CD14-positive monocyte (primary cell): ENCODE results near the gene TOR1AIP2. TPM values are rescaled to one million over a fixed set of nuclear protein-coding genes. Genes with fewer than 3 reads are reported as not detected.

Source experiments
- DNase-seq, 3 donors: peaks; one replicate each; pipeline ENCODE4 v3.0.0-alpha.2; 2011 to 2022
- H2AFZ ChIP-seq: 2 replicates; pipeline ENCODE4 v1.6.0; 2012; ENCODE audit warnings: mild to moderate bottlenecking, low read depth, low read length, inconsistent platforms; ENCODE audit not compliant: insufficient read depth, poor library complexity, severe bottlenecking
- H3K27ac ChIP-seq, 2 donors: 1 replicate in 1 of 2; 2 replicates in 1 of 2; pipeline ENCODE4 v1.5.1; 2012 to 2013; ENCODE audit warnings: low read length in 2 of 2, control low read depth in 1 of 2, inconsistent platforms in 1 of 2, low read depth in 1 of 2, mild to moderate bottlenecking in 1 of 2
- H3K27me3 ChIP-seq, 2 donors: one replicate each; pipeline versions ENCODE4 v1.6.0 to v1.6.1; 2011 to 2013; ENCODE audit warnings: low read length in 2 of 2; ENCODE audit not compliant: control insufficient read depth in 2 of 2, insufficient read depth in 2 of 2
- H3K36me3 ChIP-seq, 2 donors: replicated peaks in 1 of 2; 1 replicate in 1 of 2; 2 replicates in 1 of 2; pipeline versions ENCODE4 v1.5.1 to v1.6.1; 2012 to 2013; ENCODE audit warnings: low read length in 2 of 2, control low read depth in 1 of 2, inconsistent platforms in 1 of 2, mild to moderate bottlenecking in 1 of 2; ENCODE audit not compliant: insufficient read depth in 2 of 2, control insufficient read depth in 1 of 2
- H3K4me1 ChIP-seq, 2 donors: 1 replicate in 1 of 2; 2 replicates in 1 of 2; pipeline versions ENCODE4 v1.5.1 to v1.6.1; 2012 to 2013; ENCODE audit warnings: low read length in 2 of 2, control low read depth in 1 of 2, inconsistent platforms in 1 of 2, mild to moderate bottlenecking in 1 of 2, moderate library complexity in 1 of 2; ENCODE audit not compliant: insufficient read depth in 2 of 2, control insufficient read depth in 1 of 2
- H3K4me2 ChIP-seq: replicated peaks from 2 replicates; pipeline ENCODE3; 2012; ENCODE audit warnings: low read length, moderate library complexity, mild to moderate bottlenecking; ENCODE audit not compliant: poor library complexity, severe bottlenecking; ENCODE audit errors: extremely low read depth
- H3K4me3 ChIP-seq, 3 experiments: fragments of 200-600 bp in 1 of 3; sonication (generic) in 1 of 3; replicated peaks in 1 of 3; 1 replicate in 2 of 3; 2 replicates in 1 of 3; pipeline ENCODE4 v1.5.1; 2011 to 2013; ENCODE audit warnings: low read length in 3 of 3, mild to moderate bottlenecking in 3 of 3, control low read depth in 2 of 3, low read depth in 2 of 3, inconsistent platforms in 1 of 3, moderate library complexity in 1 of 3
- H3K79me2 ChIP-seq: 2 replicates; pipeline ENCODE4 v1.6.0; 2012; ENCODE audit warnings: mild to moderate bottlenecking, control low read depth, inconsistent platforms, low read length, moderate library complexity; ENCODE audit not compliant: insufficient read depth
- H3K9ac ChIP-seq: 2 replicates; pipeline ENCODE4 v1.6.0; 2017; ENCODE audit warnings: low read length, mild to moderate bottlenecking; ENCODE audit not compliant: insufficient read depth, poor library complexity, severe bottlenecking
- H3K9me3 ChIP-seq, 2 donors: replicated peaks in 1 of 2; 1 replicate in 1 of 2; 2 replicates in 1 of 2; pipeline versions ENCODE4 v1.5.1 to v1.6.1; 2012 to 2013; ENCODE audit warnings: low read length in 2 of 2, control low read depth in 1 of 2; ENCODE audit not compliant: control insufficient read depth in 1 of 2, insufficient read depth in 1 of 2
- H4K20me1 ChIP-seq: 2 replicates; pipeline ENCODE4 v1.6.0; 2012; ENCODE audit warnings: mild to moderate bottlenecking, low read length, control low read depth, moderate library complexity; ENCODE audit not compliant: insufficient read depth
- H3K27ac Mint-ChIP-seq, 7 donors: one replicate each; pipeline ENCODE4 v1.8.0; 2020; ENCODE audit warnings: mild to moderate bottlenecking in 7 of 7, mixed read lengths in 7 of 7, moderate library complexity in 6 of 7, inconsistent platforms in 2 of 7
- H3K27me3 Mint-ChIP-seq, 3 donors: one replicate each; pipeline ENCODE4 v1.8.0; 2021 to 2022; ENCODE audit warnings: low read depth in 3 of 3, mild to moderate bottlenecking in 3 of 3, mixed read lengths in 3 of 3, moderate library complexity in 3 of 3, inconsistent platforms in 1 of 3
- H3K36me3 Mint-ChIP-seq, 2 donors: one replicate each; pipeline ENCODE4 v1.8.0; 2020; ENCODE audit warnings: mixed read lengths in 2 of 2, inconsistent platforms in 1 of 2, mild to moderate bottlenecking in 1 of 2
- H3K4me1 Mint-ChIP-seq: one replicate; pipeline ENCODE4 v1.8.0; 2020; ENCODE audit warnings: mild to moderate bottlenecking, mixed read lengths
- H3K4me3 Mint-ChIP-seq, 2 donors: one replicate each; pipeline ENCODE4 v1.8.0; 2020; ENCODE audit warnings: mild to moderate bottlenecking in 2 of 2, mixed read lengths in 2 of 2, moderate library complexity in 1 of 2
- H3K9me3 Mint-ChIP-seq, 7 donors: one replicate each; pipeline ENCODE4 v1.8.0; 2020 to 2022; ENCODE audit warnings: mixed read lengths in 7 of 7, mild to moderate bottlenecking in 6 of 7, moderate library complexity in 6 of 7, inconsistent platforms in 2 of 7
- CTCF ChIP-seq: fragments of 200-600 bp; IDR thresholded peaks from one replicate; pipeline ENCODE4 v1.8.0; 2022; ENCODE audit warnings: antibody characterized with exemption, mild to moderate bottlenecking
- WGBS: methylation state at CpG from one replicate; pipeline ENCODE4 v1.1.5; 2013; ENCODE audit warnings: missing lambda C conversion rate; ENCODE audit not compliant: insufficient coverage; 5-methylcytosine and 5-hydroxymethylcytosine counted together
- intact Hi-C, 2 donors: fragments of 100-400 bp; cut with micrococcal nuclease; formaldehyde crosslinking; loops; one replicate each; pipeline versions ENCODE4 v1.15.0 to v1.15.1; 2023
- polyA plus RNA-seq, 3 donors: library from polyadenylated mRNA; depleted of rRNA in 1 of 3; unstranded in 2 of 3; stranded (reverse) in 1 of 3; fragments of 300-500 nt in 2 of 3; fragments of >200 nt in 1 of 3; fragmentation: Illumina TruSeq in 2 of 3; gene quantifications; 1 replicate in 2 of 3; 2 replicates in 1 of 3; pipeline ENCODE4 v1.2.3, GENCODE V29; 2012 to 2021

The TOR1AIP2 gene
- polyA plus RNA-seq, 3 donors, result 9.9 to 21.5 (median 20.5) TPM

GRCh38 chr1:179807291-179807690 is 70.3 kb downstream of the TOR1AIP2 start:
- H3K27ac ChIP-seq, result no peak overlapping the region

GRCh38 chr1:179806333-179806732 is 71.3 kb downstream of the TOR1AIP2 start:
- no peak for TF ChIP-seq CTCF
- Histone ChIP-seq H3K9ac (no peak overlapping the region), H3K4me2 (no peak overlapping the region), H3K9me3 (no peaks in the 10 kb centered on the region), H3K4me3 (no peak overlapping the region), H3K27ac (no peak overlapping the region), H4K20me1 (no peaks in the 10 kb centered on the region), H3K4me1 (peaks cover 0 to 2% of the 10 kb centered on the region in 2 donors), H2AFZ (no peak overlapping the region), H3K79me2 (no peaks in the 10 kb centered on the region), H3K27me3 (no peaks in the 10 kb centered on the region), H3K36me3 (no peaks in the 10 kb centered on the region)
- no peaks in the 10 kb centered on the region for H3K9me3 Mint-ChIP-seq
- H3K27ac Mint-ChIP-seq, result no peak overlapping the region
- no peak for DNase-seq
- no peaks in the 10 kb centered on the region for H3K36me3 Mint-ChIP-seq
- no peak overlapping the region for H3K4me3 Mint-ChIP-seq
- intact Hi-C loops, result loop anchor here in 1 of 2 donors (5.0 kb wide), 1 partner anchor 729 kb away; no protein-coding TSS in a partner anchor
- H3K4me1 Mint-ChIP-seq, result peaks cover 2% of the 10 kb centered on the region
- peaks cover 2 to 9% (median 5%) of the 10 kb centered on the region in 3 donors for H3K27me3 Mint-ChIP-seq
- 100% methylated on average over 1 of the region's 4 CpGs for WGBS

More at GRCh38 chr1:179807291-179807690, 70.3 kb downstream of the TOR1AIP2 start:
- Mint-ChIP-seq H3K27me3 (peaks cover 2 to 9% (median 7%) of the 10 kb centered on the region in 3 donors), H3K27ac (no peak overlapping the region), H3K9me3 (no peaks in the 10 kb centered on the region), H3K4me3 (no peak overlapping the region), H3K36me3 (no peaks in the 10 kb centered on the region), H3K4me1 (peaks cover 2% of the 10 kb centered on the region)
- WGBS, result 86% methylated on average over 9 of the region's 9 CpGs
- DNase-seq, result no peak
- no peak overlapping the region for H3K4me2 ChIP-seq
- H3K4me3 ChIP-seq, result no peak overlapping the region
- no peaks in the 10 kb centered on the region for H3K27me3 ChIP-seq
- H2AFZ ChIP-seq, result no peak overlapping the region
- H3K36me3 ChIP-seq, result no peaks in the 10 kb centered on the region
- no peaks in the 10 kb centered on the region for H3K9me3 ChIP-seq
- H3K9ac ChIP-seq, result no peak overlapping the region
- TF ChIP-seq CTCF, result no peak
- intact Hi-C loops, result loop anchor here in 1 of 2 donors (5.0 kb wide), 1 partner anchor 730 kb away; no protein-coding TSS in a partner anchor
- no peaks in the 10 kb centered on the region for H3K79me2 ChIP-seq
- H4K20me1 ChIP-seq, result no peaks in the 10 kb centered on the region
- H3K4me1 ChIP-seq, result peaks cover 0 to 2% of the 10 kb centered on the region in 2 donors
